Measurements from ENCODE around the gene BLMH. TPM values are rescaled to one million over a fixed set of nuclear protein-coding genes. Genes with fewer than 3 reads are reported as not detected.
"Not testable (repeated sequence)": the region's sequence is repeated elsewhere in the genome, so short reads cannot be mapped to it uniquely, and the experiment has no call there.

Gene BLMH
- total RNA-seq, 2 experiments from 2014 or later = 47.0 to 52.7 TPM

- CTCF ChIA-PET = no interaction called here
- no peaks in the 10 kb centered on the region for H3K9me3 Mint-ChIP-seq
Observed at GRCh38 chr17:30230596-30231125, 61.1 kb downstream of the BLMH start.

GRCh38 chr17:30230009-30230408, 61.7 kb downstream of the BLMH start:
- H3K4me1 Mint-ChIP-seq; H3K36me3 Mint-ChIP-seq (ENCODE audit: low read depth); CTCF ChIA-PET; POLR2A ChIA-PET; DNase-seq; H3K4me3 Mint-ChIP-seq; H3K9me3 Mint-ChIP-seq; H3K27ac Mint-ChIP-seq: not testable (repeated sequence)
- peaks cover 54% of the 10 kb centered on the region for H3K27me3 Mint-ChIP-seq

More at GRCh38 chr17:30230596-30231125, 61.1 kb downstream of the BLMH start:
- Mint-ChIP-seq H3K4me1 (peaks cover 5% of the 10 kb centered on the region), H3K27me3 (peaks cover 57% of the 10 kb centered on the region), H3K27ac (no peak overlapping the region), H3K4me3 (no peak overlapping the region), H3K36me3 (ENCODE audit: low read depth) (no peaks in the 10 kb centered on the region)
- DNase-seq = no peak
- POLR2A ChIA-PET = no interaction called here

- Mint-ChIP-seq H3K4me3 (no peak overlapping the region), H3K36me3 (ENCODE audit: low read depth) (no peaks in the 10 kb centered on the region), H3K4me1 (no peaks in the 10 kb centered on the region), H3K27ac (no peak overlapping the region), H3K27me3 (peaks cover 44% of the 10 kb centered on the region), H3K9me3 (no peaks in the 10 kb centered on the region)
- CTCF ChIA-PET = interaction anchor here (0.9 kb wide), 1 partner anchor 34 kb away, joined by 3 read pairs; no protein-coding TSS in a partner anchor
- POLR2A ChIA-PET = no interaction called here
- DNase-seq = no peak
Observed at GRCh38 chr17:30229012-30229411, 62.7 kb downstream of the BLMH start.

- POLR2A ChIA-PET = no interaction called here
Observed at GRCh38 chr17:30228011-30228410, 63.7 kb downstream of the BLMH start.

DNA sequence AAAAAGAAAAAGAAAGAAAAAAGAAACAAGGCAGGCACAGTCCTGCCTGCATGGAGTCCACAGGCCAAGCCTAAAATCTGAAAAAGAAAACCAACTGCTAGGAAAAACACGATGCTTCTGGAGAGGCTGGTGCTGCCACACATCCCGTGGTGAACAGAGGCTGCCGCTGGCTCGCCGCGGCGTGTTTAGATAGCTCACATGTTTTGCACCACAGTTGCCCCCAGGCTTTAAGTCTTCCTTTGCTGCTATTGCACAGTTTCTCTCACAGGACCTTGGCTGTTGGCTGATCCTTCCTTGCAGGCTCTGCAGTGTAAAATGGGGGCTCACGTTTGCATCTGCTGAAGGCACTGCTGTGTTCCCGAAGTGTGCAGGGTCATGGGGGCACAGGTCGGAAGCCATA, 64.9 kb downstream of the BLMH start:
- no peaks in the 10 kb centered on the region for H3K9me3 Mint-ChIP-seq
- no peak overlapping the region for H3K27ac Mint-ChIP-seq
- no peak overlapping the region for H3K4me3 Mint-ChIP-seq
- peaks cover 22% of the 10 kb centered on the region for H3K27me3 Mint-ChIP-seq
- H3K4me1 Mint-ChIP-seq = no peaks in the 10 kb centered on the region
- H3K36me3 Mint-ChIP-seq (ENCODE audit: low read depth) = no peaks in the 10 kb centered on the region
- ChIA-PET POLR2A (no interaction called here), CTCF (no interaction called here)
- DNase-seq = no peak

More at GRCh38 chr17:30228011-30228410, 63.7 kb downstream of the BLMH start:
- no peaks in the 10 kb centered on the region for H3K36me3 Mint-ChIP-seq (ENCODE audit: low read depth)
- CTCF ChIA-PET = interaction anchor here (0.6 kb wide), 1 partner anchor 65 kb away, joined by 3 read pairs; no protein-coding TSS in a partner anchor
- no peaks in the 10 kb centered on the region for H3K4me1 Mint-ChIP-seq
- no peak overlapping the region for H3K27ac Mint-ChIP-seq
- no peak overlapping the region for H3K4me3 Mint-ChIP-seq
- no peaks in the 10 kb centered on the region for H3K9me3 Mint-ChIP-seq
- DNase-seq = no peak
- peaks cover 34% of the 10 kb centered on the region for H3K27me3 Mint-ChIP-seq

DNA sequence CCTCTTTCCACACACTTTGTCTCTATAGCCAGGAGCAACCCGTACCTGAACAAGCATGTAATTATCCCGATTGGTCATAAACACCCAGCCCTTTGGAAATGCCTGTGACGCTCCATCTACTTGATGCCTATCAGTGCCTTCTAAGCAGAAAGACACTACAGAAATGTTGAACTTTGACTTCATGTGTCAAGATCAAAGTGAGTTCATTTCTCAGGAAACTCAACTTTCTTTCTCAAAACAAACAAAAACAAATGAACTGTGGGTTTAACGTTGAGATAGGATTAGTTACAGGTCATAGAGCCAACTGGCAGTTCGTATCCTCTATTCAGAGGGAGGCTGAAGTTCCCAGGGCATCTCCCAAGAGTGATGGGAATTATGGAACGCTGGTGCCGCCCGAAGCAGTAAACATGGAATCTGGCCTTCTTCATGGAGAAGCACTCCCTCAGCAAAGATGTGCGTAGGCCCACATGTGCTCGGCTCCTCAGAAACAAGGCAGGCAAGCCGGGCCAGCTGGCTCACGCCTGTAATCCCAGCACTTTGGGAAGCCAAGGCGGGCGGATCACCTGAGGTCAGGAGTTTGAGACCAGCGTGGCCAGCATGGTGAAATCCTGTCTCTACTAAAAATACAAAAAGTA, 65.7 kb downstream of the BLMH start:
- POLR2A ChIA-PET = no interaction called here
- H3K36me3 Mint-ChIP-seq (ENCODE audit: low read depth) = no peaks in the 10 kb centered on the region
- no peak for DNase-seq
- H3K27me3 Mint-ChIP-seq = peaks cover 19% of the 10 kb centered on the region
- H3K27ac Mint-ChIP-seq = no peak overlapping the region
- no peak overlapping the region for H3K4me3 Mint-ChIP-seq
- H3K4me1 Mint-ChIP-seq = no peaks in the 10 kb centered on the region
- no peaks in the 10 kb centered on the region for H3K9me3 Mint-ChIP-seq
- CTCF ChIA-PET = no interaction called here

- CTCF ChIA-PET = no interaction called here
- Mint-ChIP-seq H3K27me3 (peaks cover 10% of the 10 kb centered on the region), H3K4me3 (no peak overlapping the region), H3K4me1 (no peaks in the 10 kb centered on the region), H3K9me3 (no peaks in the 10 kb centered on the region), H3K27ac (no peak overlapping the region), H3K36me3 (ENCODE audit: low read depth) (no peaks in the 10 kb centered on the region)
- POLR2A ChIA-PET = no interaction called here
- DNase-seq = no peak
Observed at GRCh38 chr17:30225112-30225511, 66.6 kb downstream of the BLMH start.

GRCh38 chr17:30224419-30224960, 67.3 kb downstream of the BLMH start:
- peaks cover 10% of the 10 kb centered on the region for H3K27me3 Mint-ChIP-seq
- no peak for DNase-seq
- H3K4me1 Mint-ChIP-seq = no peaks in the 10 kb centered on the region
- ChIA-PET POLR2A (no interaction called here), CTCF (interaction anchor here (0.8 to 1.8 kb wide), 4 partner anchors 13 to 445 kb away, joined by 3 to 5 read pairs (median 3); no protein-coding TSS in a partner anchor)
- no peak overlapping the region for H3K27ac Mint-ChIP-seq
- H3K36me3 Mint-ChIP-seq (ENCODE audit: low read depth) = no peaks in the 10 kb centered on the region
- no peak overlapping the region for H3K4me3 Mint-ChIP-seq
- H3K9me3 Mint-ChIP-seq = no peaks in the 10 kb centered on the region

DNA sequence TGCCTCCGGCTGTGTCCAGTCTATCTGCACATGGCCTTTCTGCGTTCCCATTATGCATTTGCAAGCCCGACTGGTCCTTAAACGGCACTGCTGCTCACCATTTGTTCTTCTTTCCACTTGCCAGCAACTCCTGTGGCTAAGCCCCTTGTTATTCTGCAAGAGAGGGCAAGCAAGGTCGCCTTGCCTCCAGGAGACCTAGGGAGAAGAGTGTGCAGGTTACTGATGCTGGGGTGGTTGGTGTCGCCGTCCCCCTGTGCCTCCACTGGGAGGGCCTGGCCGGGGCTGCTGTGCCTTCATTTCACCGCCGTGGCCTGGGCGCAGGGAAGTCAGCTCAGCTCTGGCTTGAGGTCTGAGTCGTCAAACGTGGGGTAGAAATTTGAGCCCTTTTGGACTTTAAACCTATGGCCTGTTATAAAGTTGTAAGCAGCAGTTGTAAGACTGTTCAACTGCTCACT, 69.0 kb downstream of the BLMH start:
- Mint-ChIP-seq H3K9me3 (no peaks in the 10 kb centered on the region), H3K27ac (no peak overlapping the region), H3K27me3 (peaks cover 5% of the 10 kb centered on the region), H3K4me1 (no peaks in the 10 kb centered on the region), H3K36me3 (ENCODE audit: low read depth) (no peaks in the 10 kb centered on the region), H3K4me3 (no peak overlapping the region)
- ChIA-PET CTCF (interaction anchor here (0.9 to 1.8 kb wide), 3 partner anchors 9 to 126 kb away, joined by 3 to 5 read pairs (median 3); no protein-coding TSS in a partner anchor), POLR2A (no interaction called here)
- no peak for DNase-seq

DNA sequence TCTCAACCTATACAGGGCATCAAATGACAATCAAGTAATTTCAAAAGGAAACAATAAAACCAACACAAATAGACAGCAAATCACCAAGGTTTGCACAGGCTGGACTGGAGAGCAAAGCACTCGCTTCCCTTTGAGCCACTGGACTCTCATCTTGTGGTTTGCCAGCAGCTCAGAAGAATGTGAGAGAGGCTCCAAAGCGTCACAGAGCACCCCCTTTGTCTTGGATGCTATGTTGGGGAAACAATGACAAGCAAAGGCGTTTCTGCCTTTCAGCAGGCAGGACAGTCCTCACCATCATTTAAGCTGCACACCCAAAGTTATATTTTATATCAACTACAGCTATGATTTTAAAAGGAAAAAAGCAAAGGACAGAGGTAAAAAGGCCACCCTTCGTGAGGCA, 69.5 kb downstream of the BLMH start:
- Mint-ChIP-seq H3K9me3 (no peaks in the 10 kb centered on the region), H3K27ac (no peak overlapping the region), H3K4me3 (no peak overlapping the region), H3K4me1 (no peaks in the 10 kb centered on the region), H3K27me3 (peaks cover 5% of the 10 kb centered on the region), H3K36me3 (ENCODE audit: low read depth) (no peaks in the 10 kb centered on the region)
- ChIA-PET CTCF (interaction anchor here (0.5 to 1.1 kb wide), 2 partner anchors 10 to 1099 kb away, joined by 3 read pairs; no protein-coding TSS in a partner anchor), POLR2A (no interaction called here)
- no peak for DNase-seq

DNA sequence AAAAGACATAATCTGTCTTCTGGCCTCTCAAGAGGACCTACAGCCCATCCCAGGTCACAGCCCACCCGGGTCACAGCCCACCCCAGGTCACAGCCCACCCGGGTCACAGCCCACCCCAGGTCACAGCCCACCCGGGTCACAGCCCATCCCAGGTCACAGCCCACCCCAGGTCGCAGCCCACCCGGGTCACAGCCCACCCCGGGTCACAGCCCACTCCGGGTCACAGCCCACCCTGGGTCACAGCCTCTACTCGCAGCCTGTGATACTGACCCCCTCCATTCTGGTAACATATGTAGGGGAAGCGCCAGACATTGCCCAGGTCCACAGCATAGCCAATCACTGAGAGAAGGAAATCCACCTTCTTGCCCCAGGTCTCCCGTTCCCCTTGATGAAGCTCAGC, 70.4 kb downstream of the BLMH start:
- Mint-ChIP-seq H3K27me3 (peaks cover 5% of the 10 kb centered on the region), H3K27ac (no peak overlapping the region), H3K4me3 (no peak overlapping the region), H3K9me3 (no peaks in the 10 kb centered on the region), H3K4me1 (no peaks in the 10 kb centered on the region), H3K36me3 (ENCODE audit: low read depth) (no peaks in the 10 kb centered on the region)
- no peak for DNase-seq
- POLR2A ChIA-PET = no interaction called here
- CTCF ChIA-PET = no interaction called here

DNA sequence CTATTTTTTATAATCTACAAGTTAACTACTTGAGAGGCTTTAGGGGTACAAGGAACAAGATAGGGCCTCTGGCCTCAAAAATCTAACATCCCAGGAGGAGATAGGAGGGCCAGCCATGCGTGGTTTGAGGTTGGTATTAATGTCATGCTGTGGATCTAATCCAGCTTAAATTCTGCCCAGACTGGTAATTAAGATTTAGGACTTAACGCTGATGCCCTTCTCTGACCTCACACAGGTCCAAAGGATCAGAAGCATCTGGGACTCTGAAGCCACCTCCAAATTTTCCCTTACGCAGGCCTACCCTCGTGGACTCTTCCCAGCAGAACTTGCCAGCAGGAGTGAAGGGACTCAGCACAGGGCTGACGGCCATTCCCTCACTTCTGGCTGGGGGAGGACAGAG, 71.3 kb downstream of the BLMH start:
- no peaks in the 10 kb centered on the region for H3K9me3 Mint-ChIP-seq
- no peaks in the 10 kb centered on the region for H3K4me1 Mint-ChIP-seq
- no peaks in the 10 kb centered on the region for H3K36me3 Mint-ChIP-seq (ENCODE audit: low read depth)
- no peak overlapping the region for H3K27ac Mint-ChIP-seq
- ChIA-PET CTCF (no interaction called here), POLR2A (no interaction called here)
- no peaks in the 10 kb centered on the region for H3K27me3 Mint-ChIP-seq
- H3K4me3 Mint-ChIP-seq = no peak overlapping the region
- no peak for DNase-seq

DNA sequence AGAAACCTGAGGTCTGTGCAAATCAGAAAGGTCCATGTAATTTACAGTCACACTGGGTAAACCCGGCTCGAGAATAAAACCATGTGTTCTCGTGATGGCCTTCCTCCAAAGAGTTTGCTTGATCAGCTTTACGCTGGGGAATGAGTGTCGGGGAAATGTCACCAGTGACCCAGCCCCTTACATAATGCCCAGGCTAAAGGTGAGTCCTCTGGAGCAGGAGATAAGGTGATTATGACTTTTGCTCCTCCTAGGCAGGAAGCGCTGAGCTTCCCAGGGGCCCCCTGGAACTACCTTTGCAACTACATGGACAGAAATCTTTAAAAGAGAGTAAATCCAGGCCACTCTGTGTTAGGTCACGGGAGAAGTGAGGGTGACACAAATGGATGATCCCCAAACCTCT, 71.9 kb downstream of the BLMH start:
- no peak overlapping the region for H3K27ac Mint-ChIP-seq
- no peak overlapping the region for H3K4me3 Mint-ChIP-seq
- H3K27me3 Mint-ChIP-seq = no peaks in the 10 kb centered on the region
- no peak for DNase-seq
- ChIA-PET POLR2A (no interaction called here), CTCF (no interaction called here)
- H3K4me1 Mint-ChIP-seq = no peaks in the 10 kb centered on the region
- no peaks in the 10 kb centered on the region for H3K36me3 Mint-ChIP-seq (ENCODE audit: low read depth)
- H3K9me3 Mint-ChIP-seq = no peaks in the 10 kb centered on the region

DNA sequence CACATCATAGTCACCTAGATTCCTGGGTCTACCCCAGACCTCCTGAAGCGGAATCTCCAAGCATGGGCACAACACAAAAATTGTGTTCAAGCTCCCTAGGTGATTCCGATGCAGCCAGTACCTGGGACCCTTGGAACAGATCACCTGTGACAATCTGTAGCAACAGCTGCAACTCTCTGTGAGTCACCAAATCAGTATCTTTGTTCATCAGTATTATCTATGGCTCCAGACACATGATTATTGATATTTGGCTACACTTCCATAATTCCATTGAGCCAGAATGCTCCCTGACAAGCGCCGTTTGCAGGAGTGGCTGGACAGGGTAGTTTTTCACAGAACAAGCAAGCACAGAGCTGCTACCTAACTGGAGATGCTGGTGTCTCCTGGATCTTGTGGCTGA, 72.4 kb downstream of the BLMH start:
- Mint-ChIP-seq H3K36me3 (ENCODE audit: low read depth) (no peaks in the 10 kb centered on the region), H3K4me1 (no peaks in the 10 kb centered on the region), H3K27me3 (no peaks in the 10 kb centered on the region), H3K27ac (no peak overlapping the region), H3K4me3 (no peak overlapping the region), H3K9me3 (no peaks in the 10 kb centered on the region)
- ChIA-PET POLR2A (no interaction called here), CTCF (no interaction called here)
- DNase-seq = no peak
